ENCODE results near the gene RPL36A.

RPL36A gene

GRCh38 chrX:101393530-101394305 is 2.9 kb downstream of the RPL36A start:
- DNase-seq: no peak

GRCh38 chrX:101394372-101394771 is 3.6 kb downstream of the RPL36A start:
- no peak for DNase-seq

GRCh38 chrX:101395789-101396188 is 5.0 kb downstream of the RPL36A start:
- no peak for DNase-seq

DNA sequence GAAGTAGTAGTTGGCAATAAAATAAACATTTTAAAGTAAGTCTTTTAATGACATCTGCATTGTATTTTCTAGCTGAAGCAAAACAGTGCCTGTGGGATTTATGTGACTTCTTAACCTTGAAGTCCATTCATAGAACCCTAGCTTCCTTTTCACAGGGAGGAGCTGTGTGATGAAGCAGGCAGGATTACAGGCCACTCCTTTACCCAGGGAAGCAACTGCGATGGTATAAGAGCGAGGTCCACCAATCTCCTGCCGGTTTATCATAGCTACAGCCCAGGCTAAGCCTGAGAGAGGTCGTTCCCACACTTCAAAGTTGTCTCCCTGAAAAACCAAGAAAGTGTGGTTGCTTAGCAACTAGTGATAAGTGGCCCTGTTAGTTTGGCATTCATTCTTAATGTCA is 7.0 kb downstream of the RPL36A start:
- DNase-seq: no peak

- DNase-seq: no peak
These were observed 7.9 kb downstream of the RPL36A start for GRCh38 chrX:101398694-101399093.

- no peak for DNase-seq
These were observed 9.0 kb downstream of the RPL36A start for GRCh38 chrX:101399825-101400224.

- DNase-seq: no peak
These were observed 16.4 kb downstream of the RPL36A start for GRCh38 chrX:101407167-101407747.

- DNase-seq: peak; percentile 97
These were observed 17.1 kb downstream of the RPL36A start, which contains the start of the genes GLA and HNRNPH2 for GRCh38 chrX:101407748-101408531. TSS of gene GLA (minus strand) at chrX:101407925. CDS start at chrX:101407903, 22 bp downstream. TSS of gene HNRNPH2 (plus strand) at chrX:101408222. CDS start at chrX:101411989, 3,767 bp downstream.

DNA sequence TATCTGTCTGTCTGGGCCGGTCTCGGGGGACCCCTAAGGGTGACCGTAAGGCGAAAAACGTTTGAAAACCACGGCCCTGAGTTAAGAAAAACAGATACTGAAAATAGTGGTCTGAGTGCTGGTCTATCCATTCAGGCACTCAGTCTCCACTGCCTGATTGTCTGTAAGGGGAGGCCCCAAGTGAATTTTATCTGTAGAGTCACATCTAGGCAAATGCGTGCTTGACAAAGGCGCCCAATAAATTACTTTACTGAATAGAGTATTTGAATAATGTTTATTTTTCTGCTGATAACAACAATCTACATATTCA is 17.7 kb downstream of the RPL36A start:
- DNase-seq: no peak

- no peak for DNase-seq
These were observed 18.2 kb downstream of the RPL36A start for GRCh38 chrX:101409043-101409442.

- DNase-seq: no peak
These were observed 19.6 kb downstream of the RPL36A start for GRCh38 chrX:101410461-101410860.

- no peak for DNase-seq
These were observed 21.2 kb downstream of the RPL36A start for GRCh38 chrX:101411984-101412383.

- peak; percentile 37 for DNase-seq
These were observed 24.7 kb downstream of the RPL36A start for GRCh38 chrX:101415180-101416145.

- no peak for DNase-seq
These were observed 25.9 kb downstream of the RPL36A start for GRCh38 chrX:101416691-101417090.

DNA sequence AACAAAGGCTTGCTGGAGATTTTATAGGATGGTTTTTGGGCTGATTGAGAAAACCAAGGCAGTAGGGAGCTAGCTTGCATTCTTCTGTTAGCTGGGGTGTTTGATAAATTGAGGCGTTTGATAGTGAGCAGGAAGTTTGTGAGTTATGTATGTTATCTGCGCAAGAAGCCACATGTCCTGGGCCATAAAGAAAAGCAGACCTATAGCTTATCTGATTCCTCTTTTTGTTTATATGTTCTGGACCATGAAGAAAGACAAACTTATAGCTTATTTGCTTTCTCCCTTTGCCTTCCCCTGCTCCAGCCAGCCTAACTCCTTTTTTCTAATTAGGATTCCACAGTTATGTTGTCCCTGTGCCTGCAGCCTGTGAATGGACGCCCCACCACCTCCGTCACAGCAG is 26.4 kb downstream of the RPL36A start:
- DNase-seq: no peak

DNA sequence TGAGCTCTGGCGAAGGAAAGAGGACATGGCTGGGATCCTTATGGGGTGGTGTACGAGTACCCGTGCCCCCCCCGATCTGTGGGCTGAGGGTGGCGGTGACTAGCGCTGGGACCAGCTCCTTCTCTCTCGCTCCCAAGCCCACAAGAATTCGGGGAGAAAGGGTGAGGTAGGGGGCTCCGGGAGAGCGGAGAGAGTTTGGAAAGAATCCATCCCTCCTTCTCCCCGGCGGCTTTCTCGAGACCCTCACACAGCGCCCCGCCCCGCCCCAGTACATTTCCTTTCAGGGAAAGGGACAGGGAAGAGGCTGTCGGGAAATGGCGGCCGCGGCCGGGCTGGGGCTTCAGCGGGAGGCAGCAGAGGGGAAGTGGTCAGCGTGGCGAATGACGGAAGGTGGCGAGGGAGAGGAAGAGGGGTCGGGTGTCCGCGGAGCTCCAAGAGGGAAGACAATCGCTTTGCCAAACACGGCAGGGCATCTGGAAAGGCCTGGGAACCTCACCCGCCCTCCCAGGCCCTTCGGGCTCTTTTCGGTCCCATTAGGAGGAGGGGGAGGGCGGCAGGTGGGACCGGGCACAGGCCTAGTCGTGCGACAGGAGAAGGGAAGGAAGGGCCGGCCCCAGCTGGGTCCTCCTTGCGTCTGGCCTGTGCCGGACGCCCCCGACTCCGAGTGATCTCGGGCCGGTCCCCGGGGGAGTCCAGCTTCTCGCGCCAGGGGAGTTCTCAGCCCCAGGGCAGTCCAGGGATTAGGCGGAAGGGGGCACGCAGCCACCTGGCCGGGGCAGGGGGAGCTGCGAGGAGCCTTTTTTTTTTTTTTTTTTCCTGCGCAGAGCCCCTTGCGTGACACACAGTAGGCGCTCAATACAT is 27.4 kb downstream of the RPL36A start:
- peak; percentile 49 for DNase-seq

GRCh38 chrX:101419489-101419888 is 28.7 kb downstream of the RPL36A start:
- no peak for DNase-seq

GRCh38 chrX:101427954-101428353 is 37.1 kb downstream of the RPL36A start:
- DNase-seq: no peak

- no peak for DNase-seq
These were observed 39.1 kb downstream of the RPL36A start for GRCh38 chrX:101429934-101430333.

DNA sequence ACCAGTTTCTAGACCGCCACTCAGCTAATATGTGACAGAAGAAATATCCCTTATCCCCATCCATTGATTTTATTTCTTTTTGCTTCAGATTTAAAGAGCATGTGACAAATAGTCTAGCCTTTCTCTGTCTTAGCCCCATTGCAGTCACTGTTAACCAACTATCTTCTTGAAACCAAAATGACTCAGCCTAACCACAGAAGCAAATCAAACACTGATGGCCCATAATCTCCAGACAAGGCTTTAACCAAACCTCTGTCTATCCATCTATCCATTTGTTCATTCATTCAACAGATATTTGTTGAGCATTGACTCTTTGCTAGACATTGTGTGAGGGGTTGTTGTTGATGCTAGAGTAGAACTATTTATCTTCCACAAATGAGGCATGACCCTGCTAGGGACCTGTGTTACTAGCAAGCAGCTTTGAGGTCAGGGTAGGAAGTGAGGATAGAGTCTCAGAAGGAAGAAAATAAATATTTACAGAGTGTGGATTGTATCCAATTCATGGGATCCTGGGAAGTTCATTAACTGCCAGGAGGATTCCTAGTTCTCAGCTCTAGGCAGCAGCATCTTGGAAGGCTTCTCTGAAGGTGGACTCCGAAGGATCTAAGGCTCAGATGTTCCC is 39.8 kb downstream of the RPL36A start:
- DNase-seq: no peak

- no peak for DNase-seq
These were observed 51.3 kb downstream of the RPL36A start for GRCh38 chrX:101442085-101442484.

Measured in NCI-H2171 treated with DMSO at 0.1 percent for 48 hours (cell line).